GM23338 (cell line): ENCODE results near the gene ATRIP.

Experiments
- CREB1 ChIP-seq: fragments of 250-450 bp; sonication (Bioruptor Pico); IDR thresholded peaks from 2 replicates; pipeline ENCODE4 v1.5.0; 2020; ENCODE audit warnings: low read depth, mild to moderate bottlenecking, moderate library complexity
- CTCF ChIP-seq, 2 experiments: fragments of 200-600 bp in 1 of 2; sonication (generic) in 1 of 2; conservative IDR thresholded peaks; 2 replicates each; pipeline versions ENCODE4 v1.5.1 to v1.6.1; 2016 to 2017; ENCODE audit warnings: antibody characterized with exemption in 2 of 2, low read depth in 2 of 2, mild to moderate bottlenecking in 2 of 2, moderate library complexity in 1 of 2
- ETS1 ChIP-seq: IDR thresholded peaks from 2 replicates; pipeline ENCODE4 v1.6.1; 2016; ENCODE audit warnings: antibody characterized with exemption
- EZH2 ChIP-seq: fragments of 200-600 bp; sonication (generic); IDR thresholded peaks from one replicate; pipeline ENCODE4 v1.8.0; 2017; ENCODE audit warnings: antibody characterized with exemption, mild to moderate bottlenecking, low read depth; ENCODE audit not compliant: unreplicated experiment
- EZH2phosphoT487 ChIP-seq: fragments of 200-600 bp; sonication (generic); IDR thresholded peaks from one replicate; pipeline ENCODE4 v1.8.1; 2018; ENCODE audit warnings: antibody characterized with exemption; ENCODE audit not compliant: unreplicated experiment
- JUNB ChIP-seq: IDR thresholded peaks from one replicate; pipeline ENCODE4 v1.6.1; 2016; ENCODE audit warnings: antibody characterized with exemption; ENCODE audit not compliant: unreplicated experiment
- NANOG ChIP-seq: IDR thresholded peaks from 2 replicates; pipeline ENCODE4 v1.6.1; 2016; ENCODE audit warnings: antibody characterized with exemption, borderline replicate concordance
- POLR2AphosphoS5 ChIP-seq: IDR thresholded peaks from 2 replicates; pipeline ENCODE4 v1.6.1; 2016; ENCODE audit warnings: antibody characterized with exemption, low read depth
- STAT1 ChIP-seq: IDR thresholded peaks from one replicate; pipeline ENCODE4 v1.6.1; 2016; ENCODE audit warnings: antibody characterized with exemption; ENCODE audit not compliant: unreplicated experiment
- ZNF331 ChIP-seq: fragments of 250-450 bp; sonication (Bioruptor Pico); IDR thresholded peaks from 2 replicates; pipeline ENCODE4 v1.5.0; 2020; ENCODE audit warnings: low read depth, mild to moderate bottlenecking, moderate library complexity
- TF ChIP-seq, protein P1 (sequence below): IDR thresholded peaks from one replicate; pipeline ENCODE4 v1.6.1; 2018; ENCODE audit warnings: antibody characterized with exemption; ENCODE audit not compliant: unreplicated experiment

GRCh38 chr3:48502728-48503168 is 56.2 kb downstream of the ATRIP start:
- TF ChIP-seq JUNB (no peak), CTCF (conservative IDR thresholded peaks at IDR 0.05; ENCODE audit: low read depth in 2 of 2) (no peak), EZH2 (no peak), EZH2phosphoT487 (no peak), POLR2AphosphoS5 (no peak), NANOG (no peak), STAT1 (no peak), ZNF331 (CRISPR knock-in tag) (no peak), ETS1 (no peak), CREB1 (CRISPR knock-in tag) (no peak)
- TF ChIP-seq, protein P1, sequence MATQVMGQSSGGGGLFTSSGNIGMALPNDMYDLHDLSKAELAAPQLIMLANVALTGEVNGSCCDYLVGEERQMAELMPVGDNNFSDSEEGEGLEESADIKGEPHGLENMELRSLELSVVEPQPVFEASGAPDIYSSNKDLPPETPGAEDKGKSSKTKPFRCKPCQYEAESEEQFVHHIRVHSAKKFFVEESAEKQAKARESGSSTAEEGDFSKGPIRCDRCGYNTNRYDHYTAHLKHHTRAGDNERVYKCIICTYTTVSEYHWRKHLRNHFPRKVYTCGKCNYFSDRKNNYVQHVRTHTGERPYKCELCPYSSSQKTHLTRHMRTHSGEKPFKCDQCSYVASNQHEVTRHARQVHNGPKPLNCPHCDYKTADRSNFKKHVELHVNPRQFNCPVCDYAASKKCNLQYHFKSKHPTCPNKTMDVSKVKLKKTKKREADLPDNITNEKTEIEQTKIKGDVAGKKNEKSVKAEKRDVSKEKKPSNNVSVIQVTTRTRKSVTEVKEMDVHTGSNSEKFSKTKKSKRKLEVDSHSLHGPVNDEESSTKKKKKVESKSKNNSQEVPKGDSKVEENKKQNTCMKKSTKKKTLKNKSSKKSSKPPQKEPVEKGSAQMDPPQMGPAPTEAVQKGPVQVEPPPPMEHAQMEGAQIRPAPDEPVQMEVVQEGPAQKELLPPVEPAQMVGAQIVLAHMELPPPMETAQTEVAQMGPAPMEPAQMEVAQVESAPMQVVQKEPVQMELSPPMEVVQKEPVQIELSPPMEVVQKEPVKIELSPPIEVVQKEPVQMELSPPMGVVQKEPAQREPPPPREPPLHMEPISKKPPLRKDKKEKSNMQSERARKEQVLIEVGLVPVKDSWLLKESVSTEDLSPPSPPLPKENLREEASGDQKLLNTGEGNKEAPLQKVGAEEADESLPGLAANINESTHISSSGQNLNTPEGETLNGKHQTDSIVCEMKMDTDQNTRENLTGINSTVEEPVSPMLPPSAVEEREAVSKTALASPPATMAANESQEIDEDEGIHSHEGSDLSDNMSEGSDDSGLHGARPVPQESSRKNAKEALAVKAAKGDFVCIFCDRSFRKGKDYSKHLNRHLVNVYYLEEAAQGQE: no peak
